SW480 (cell line): ENCODE measurements around the gene ZNF35.
"Not testable (repeated sequence)": the region's sequence is repeated elsewhere in the genome, so short reads cannot be mapped to it uniquely, and the experiment has no call there.

Experiments
- DNase-seq: peaks from one replicate; pipeline ENCODE4 v3.0.0-alpha.2; 2016; ENCODE audit warnings: low spot score

The ZNF35 gene

GRCh38 chr3:44648564-44649229, at the start of gene ZNF35:
Gene ZNF35 (plus strand): TSS chr3:44648732. CDS start chr3:44651068, 2,336 bp downstream.
- DNase-seq = peak; percentile 90

- no peak for DNase-seq
These were observed 46.8 kb upstream of the ZNF35 start for GRCh38 chr3:44601749-44602148.

GRCh38 chr3:44612678-44613077, 35.9 kb upstream of the ZNF35 start:
- DNase-seq = no peak

GRCh38 chr3:44624749-44625480, 23.6 kb upstream of the ZNF35 start, which contains the start of gene ZNF197:
Gene ZNF197 (plus strand): TSS chr3:44625036. CDS start chr3:44629155, 4,119 bp downstream.
- peak; percentile 88 for DNase-seq

- DNase-seq = no peak
These were observed 19.8 kb upstream of the ZNF35 start for GRCh38 chr3:44628716-44629115.

- no peak for DNase-seq
These were observed 16.3 kb upstream of the ZNF35 start for GRCh38 chr3:44632193-44632592.

- no peak for DNase-seq
These were observed 6.2 kb upstream of the ZNF35 start for GRCh38 chr3:44642337-44642736.

- DNase-seq = no peak
These were observed 5.5 kb upstream of the ZNF35 start for GRCh38 chr3:44643024-44643423.

GRCh38 chr3:44647771-44648170, 761 bp upstream of the ZNF35 start:
- no peak for DNase-seq

GRCh38 chr3:44649709-44650108, 1.2 kb downstream of the ZNF35 start:
- DNase-seq = no peak

GRCh38 chr3:44654039-44654438, 5.5 kb downstream of the ZNF35 start:
- no peak for DNase-seq

GRCh38 chr3:44659015-44659414, 10.5 kb downstream of the ZNF35 start:
- DNase-seq = no peak

- DNase-seq = no peak
These were observed 10.9 kb downstream of the ZNF35 start for GRCh38 chr3:44659434-44659833.

- DNase-seq = no peak
These were observed 12.7 kb downstream of the ZNF35 start for GRCh38 chr3:44661189-44661588.

- DNase-seq = no peak
These were observed 16.6 kb downstream of the ZNF35 start for GRCh38 chr3:44665173-44665572.

- DNase-seq = no peak
These were observed 17.8 kb downstream of the ZNF35 start for GRCh38 chr3:44666346-44666745.

GRCh38 chr3:44669760-44670159, 21.2 kb downstream of the ZNF35 start:
- no peak for DNase-seq

GRCh38 chr3:44673466-44673865, 24.9 kb downstream of the ZNF35 start:
- not testable (repeated sequence) for DNase-seq

- DNase-seq = no peak
These were observed 25.7 kb downstream of the ZNF35 start for GRCh38 chr3:44674211-44674610.

GRCh38 chr3:44678480-44679116, 30.1 kb downstream of the ZNF35 start:
- DNase-seq = no peak

GRCh38 chr3:44680921-44681455, 32.5 kb downstream of the ZNF35 start:
- no peak for DNase-seq

- DNase-seq = peak; percentile 78
These were observed 33.8 kb downstream of the ZNF35 start for GRCh38 chr3:44682182-44682896.
